Hippocampal formation (tissue), 2 donors: Measurements from ENCODE around the gene RBM41.

Source experiments
- DNase-seq, 2 donors: peaks; one replicate each; lab custom pipeline; 2025; lab: John Stamatoyannopoulos, UW

Gene RBM41

DNA sequence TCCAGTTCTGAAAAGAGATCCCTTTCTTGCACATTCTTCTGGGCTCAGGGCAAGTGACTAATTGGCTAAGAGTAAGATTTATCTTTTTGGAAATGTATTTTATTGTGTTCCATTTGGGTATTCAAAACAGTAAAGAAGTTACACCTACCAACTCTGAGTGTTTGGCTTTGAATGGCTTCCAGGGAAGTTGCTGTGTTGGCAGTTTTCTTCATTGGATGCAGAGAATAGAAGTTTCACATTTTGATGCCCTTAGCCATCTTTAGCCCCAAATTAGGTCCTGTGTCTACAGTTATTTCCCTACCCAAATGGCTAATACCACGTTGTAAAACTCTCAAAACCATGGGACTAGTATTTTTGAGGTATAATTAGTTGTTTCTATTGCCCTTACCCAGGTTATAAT is 88.9 kb downstream of the RBM41 start:
- DNase-seq: no peak

DNA sequence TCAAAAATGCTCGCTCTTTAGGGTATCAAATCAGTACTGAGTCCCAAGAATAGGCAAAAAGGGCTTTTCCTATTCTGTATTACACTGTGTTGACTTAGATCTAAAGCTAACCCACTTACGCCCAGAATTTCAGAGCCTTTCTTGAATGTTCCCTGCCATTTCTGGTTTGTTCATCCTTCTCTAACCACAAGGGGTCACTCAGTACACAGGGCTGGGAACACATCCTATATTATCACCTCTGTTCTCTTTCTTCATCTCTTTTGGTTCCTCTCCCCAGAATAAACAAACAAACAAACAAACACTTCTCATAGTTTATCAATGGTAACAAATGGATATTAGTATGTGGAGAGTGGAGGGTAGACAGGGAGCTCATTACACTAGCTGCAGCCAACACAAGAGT is 93.1 kb downstream of the RBM41 start:
- peak in 1 of 2 donors; percentile 16 for DNase-seq

DNA sequence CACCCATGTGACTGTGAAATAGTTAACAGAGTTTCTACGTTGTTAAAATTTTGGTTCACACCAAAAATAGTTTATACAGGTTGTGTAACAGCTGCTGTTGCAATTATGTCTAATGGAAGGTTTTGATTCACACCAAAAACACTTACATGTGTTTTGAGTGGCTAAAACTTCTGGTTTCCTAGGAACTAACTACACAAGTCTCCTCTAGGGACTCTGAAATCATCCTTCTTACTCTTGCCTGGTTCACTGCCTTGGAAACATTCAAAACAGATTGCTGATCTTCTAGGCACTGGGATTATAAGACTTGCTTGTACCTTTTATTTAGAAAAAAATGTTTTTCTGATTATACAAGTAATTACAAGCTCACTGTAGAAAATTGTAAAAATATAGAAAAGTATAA is 103.7 kb downstream of the RBM41 start:
- DNase-seq: no peak
